Measurements from ENCODE around the gene PRR5L. TPM values are rescaled to one million over a fixed set of nuclear protein-coding genes. Genes with fewer than 3 reads are reported as not detected.
"Not testable (repeated sequence)": the region's sequence is repeated elsewhere in the genome, so short reads cannot be mapped to it uniquely, and the experiment has no call there.

The PRR5L gene
- total RNA-seq, 1 donor from 2014 or later = 14.7 TPM

DNA sequence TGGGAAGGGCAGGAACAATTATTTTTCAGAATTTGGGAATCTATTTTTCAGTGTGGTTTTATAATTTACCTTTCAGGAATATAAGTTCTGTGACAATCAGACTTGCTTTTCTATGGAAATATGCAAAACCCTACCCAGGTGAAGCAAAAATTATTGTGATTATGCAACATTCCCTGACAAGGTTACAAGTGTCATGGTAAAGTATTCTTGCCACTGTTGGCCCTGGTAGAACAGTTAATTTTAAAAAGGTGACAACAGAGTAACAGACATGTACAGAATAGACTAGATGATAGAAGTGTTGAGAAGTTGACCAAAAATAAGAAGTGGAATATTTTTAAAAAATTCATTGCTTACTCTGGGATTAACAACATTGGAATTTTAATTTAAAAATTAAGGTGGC is 184.7 kb downstream of the PRR5L start:
- H2AFZ ChIP-seq (replicated peaks) = no peak overlapping the region
- Mint-ChIP-seq H3K36me3 (peaks cover 16% of the 10 kb centered on the region), H3K4me3 (no peak overlapping the region), H3K9me3 (peaks cover 9% of the 10 kb centered on the region), H3K27ac (no peak overlapping the region), H3K27me3 (ENCODE audit: insufficient read depth, low read depth) (no peaks in the 10 kb centered on the region), H3K4me1 (peaks cover 12% of the 10 kb centered on the region)
- no peaks in the 10 kb centered on the region for H3K36me3 ChIP-seq
- H3K4me3 ChIP-seq = no peak overlapping the region
- no peak overlapping the region for H3K4me2 ChIP-seq
- H3K79me2 ChIP-seq (ENCODE audit: low read depth) = no peaks in the 10 kb centered on the region
- DNase-seq (ENCODE audit: low spot score) = no peak
- H3K27me3 ChIP-seq = no peaks in the 10 kb centered on the region
- no peak overlapping the region for H3K9ac ChIP-seq
- no peak overlapping the region for H3K27ac ChIP-seq
- no peaks in the 10 kb centered on the region for H4K20me1 ChIP-seq (ENCODE audit: low read depth)
- TF ChIP-seq EZH2 (IDR thresholded peaks at IDR 0.05) = no peak
- no peak for TF ChIP-seq EZH2phosphoT487 (IDR thresholded peaks at IDR 0.05)
- H3K4me1 ChIP-seq = no peaks in the 10 kb centered on the region
- no peaks in the 10 kb centered on the region for H3K9me3 ChIP-seq (ENCODE audit: low read depth)
- no peaks in the 10 kb centered on the region for H3F3A ChIP-seq (ENCODE audit: low read depth)

DNA sequence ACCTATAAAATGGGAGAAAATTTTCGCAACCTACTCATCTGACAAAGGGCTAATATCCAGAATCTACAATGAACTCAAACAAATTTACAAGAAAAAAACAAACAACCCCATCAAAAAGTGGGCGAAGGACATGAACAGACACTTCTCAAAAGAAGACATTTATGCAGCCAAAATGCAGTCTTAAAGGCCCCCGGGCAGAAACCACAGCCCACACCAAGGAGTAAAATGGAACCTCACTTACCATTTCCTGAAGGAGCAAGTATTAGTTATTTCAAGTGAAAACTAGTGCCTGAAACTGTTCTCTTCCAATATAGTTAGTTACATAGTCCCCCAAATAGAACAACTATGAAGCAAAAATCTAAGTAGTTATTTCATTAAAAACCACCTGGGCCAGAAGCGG is 187.0 kb downstream of the PRR5L start:
- H3K27ac ChIP-seq; H3K27me3 Mint-ChIP-seq (ENCODE audit: insufficient read depth, low read depth); DNase-seq (ENCODE audit: low spot score); H3K9me3 Mint-ChIP-seq; H3K4me1 ChIP-seq; H3K9me3 ChIP-seq (ENCODE audit: low read depth); H2AFZ ChIP-seq (replicated peaks); H3K27ac Mint-ChIP-seq; H3K27me3 ChIP-seq; H3K36me3 ChIP-seq; H3K4me3 Mint-ChIP-seq; H3K79me2 ChIP-seq (ENCODE audit: low read depth); H3K9ac ChIP-seq; H3K4me3 ChIP-seq; H3K4me2 ChIP-seq; H3F3A ChIP-seq (ENCODE audit: low read depth); H4K20me1 ChIP-seq (ENCODE audit: low read depth): not testable (repeated sequence)
- Mint-ChIP-seq H3K4me1 (peaks cover 12% of the 10 kb centered on the region), H3K36me3 (peaks cover 20% of the 10 kb centered on the region)

DNA sequence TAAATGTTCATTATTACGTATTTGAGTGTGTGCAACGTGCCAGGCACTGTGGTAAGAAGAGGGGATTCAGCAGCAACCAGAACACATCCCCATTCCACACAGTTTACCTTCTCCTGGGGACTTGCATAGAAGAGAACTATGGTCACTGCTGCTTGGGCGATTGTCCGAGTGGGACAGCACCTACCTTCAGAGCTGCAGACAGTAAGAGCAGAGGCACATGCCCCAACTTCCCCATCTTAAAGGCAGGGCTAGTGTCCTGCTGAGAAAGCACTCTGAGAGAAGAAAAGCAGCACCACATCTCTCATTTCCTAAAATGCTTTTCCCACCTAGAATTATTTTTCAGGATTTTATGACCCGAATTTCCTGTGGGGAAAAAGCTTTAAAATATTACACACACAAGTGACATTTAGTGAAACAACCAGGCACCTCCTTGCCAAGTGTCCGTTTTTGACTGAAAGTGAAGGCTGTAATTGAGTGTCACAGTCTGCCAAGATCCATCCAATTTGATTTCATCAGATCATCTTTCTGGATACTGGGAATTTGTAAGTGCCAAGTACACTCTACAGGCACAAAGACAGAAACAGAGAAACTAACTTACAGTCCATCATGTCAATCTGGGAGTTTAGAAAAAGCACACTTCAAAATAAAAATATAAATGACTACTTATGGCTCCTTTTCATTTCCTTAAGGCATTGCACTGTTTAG is 189.4 kb downstream of the PRR5L start:
- Histone ChIP-seq H3K36me3 (no peaks in the 10 kb centered on the region), H3K27ac (no peak overlapping the region), H3K4me1 (no peaks in the 10 kb centered on the region), H3K27me3 (no peaks in the 10 kb centered on the region), H2AFZ (replicated peaks) (no peak overlapping the region), H3K79me2 (ENCODE audit: low read depth) (no peaks in the 10 kb centered on the region), H3K9ac (no peak overlapping the region), H3F3A (ENCODE audit: low read depth) (no peaks in the 10 kb centered on the region), H4K20me1 (ENCODE audit: low read depth) (no peaks in the 10 kb centered on the region), H3K4me3 (no peak overlapping the region), H3K4me2 (no peak overlapping the region), H3K9me3 (ENCODE audit: low read depth) (no peaks in the 10 kb centered on the region)
- no peaks in the 10 kb centered on the region for H3K4me1 Mint-ChIP-seq
- TF ChIP-seq, protein P1, sequence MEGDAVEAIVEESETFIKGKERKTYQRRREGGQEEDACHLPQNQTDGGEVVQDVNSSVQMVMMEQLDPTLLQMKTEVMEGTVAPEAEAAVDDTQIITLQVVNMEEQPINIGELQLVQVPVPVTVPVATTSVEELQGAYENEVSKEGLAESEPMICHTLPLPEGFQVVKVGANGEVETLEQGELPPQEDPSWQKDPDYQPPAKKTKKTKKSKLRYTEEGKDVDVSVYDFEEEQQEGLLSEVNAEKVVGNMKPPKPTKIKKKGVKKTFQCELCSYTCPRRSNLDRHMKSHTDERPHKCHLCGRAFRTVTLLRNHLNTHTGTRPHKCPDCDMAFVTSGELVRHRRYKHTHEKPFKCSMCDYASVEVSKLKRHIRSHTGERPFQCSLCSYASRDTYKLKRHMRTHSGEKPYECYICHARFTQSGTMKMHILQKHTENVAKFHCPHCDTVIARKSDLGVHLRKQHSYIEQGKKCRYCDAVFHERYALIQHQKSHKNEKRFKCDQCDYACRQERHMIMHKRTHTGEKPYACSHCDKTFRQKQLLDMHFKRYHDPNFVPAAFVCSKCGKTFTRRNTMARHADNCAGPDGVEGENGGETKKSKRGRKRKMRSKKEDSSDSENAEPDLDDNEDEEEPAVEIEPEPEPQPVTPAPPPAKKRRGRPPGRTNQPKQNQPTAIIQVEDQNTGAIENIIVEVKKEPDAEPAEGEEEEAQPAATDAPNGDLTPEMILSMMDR (IDR thresholded peaks at IDR 0.05) = no peak
- TF ChIP-seq EZH2phosphoT487 (IDR thresholded peaks at IDR 0.05) = no peak
- TF ChIP-seq EZH2 (IDR thresholded peaks at IDR 0.05) = no peak
- no peak overlapping the region for H3K27ac Mint-ChIP-seq
- DNase-seq (ENCODE audit: low spot score) = no peak
- peaks cover 23% of the 10 kb centered on the region for H3K36me3 Mint-ChIP-seq
- H3K9me3 Mint-ChIP-seq = peaks cover 9% of the 10 kb centered on the region
- H3K4me3 Mint-ChIP-seq = no peak overlapping the region
- no peaks in the 10 kb centered on the region for H3K27me3 Mint-ChIP-seq (ENCODE audit: insufficient read depth, low read depth)

DNA sequence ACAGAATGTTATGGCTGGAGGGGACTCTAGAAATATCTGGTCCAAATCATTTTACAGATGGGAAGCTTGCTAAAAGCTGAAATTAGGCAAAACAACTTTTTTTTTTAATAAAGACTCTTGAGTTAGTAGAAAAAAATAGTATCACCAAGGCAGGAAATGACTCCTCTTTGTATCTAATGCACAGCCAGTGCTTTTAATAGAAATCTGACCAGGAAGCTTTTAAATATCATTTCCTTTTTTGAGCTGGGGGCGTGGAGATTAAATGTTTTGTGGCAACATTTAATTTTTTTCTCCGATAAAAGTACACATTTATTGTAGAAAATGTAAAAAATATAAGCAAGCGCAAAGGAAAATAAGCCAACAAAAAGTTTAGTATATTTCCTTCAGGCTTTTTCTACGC is 191.5 kb downstream of the PRR5L start:
- H3K36me3 ChIP-seq = peaks cover 6% of the 10 kb centered on the region
- no peaks in the 10 kb centered on the region for H3F3A ChIP-seq (ENCODE audit: low read depth)
- no peak overlapping the region for H3K27ac ChIP-seq
- TF ChIP-seq EZH2phosphoT487 (IDR thresholded peaks at IDR 0.05) (no peak), EZH2 (IDR thresholded peaks at IDR 0.05) (no peak)
- TF ChIP-seq, protein P1 (IDR thresholded peaks at IDR 0.05) = no peak
- Mint-ChIP-seq H3K27ac (no peak overlapping the region), H3K4me3 (no peak overlapping the region), H3K4me1 (no peaks in the 10 kb centered on the region), H3K9me3 (peaks cover 9% of the 10 kb centered on the region), H3K36me3 (peaks cover 34% of the 10 kb centered on the region), H3K27me3 (ENCODE audit: insufficient read depth, low read depth) (no peaks in the 10 kb centered on the region)
- no peak overlapping the region for H3K9ac ChIP-seq
- no peaks in the 10 kb centered on the region for H3K9me3 ChIP-seq (ENCODE audit: low read depth)
- no peaks in the 10 kb centered on the region for H4K20me1 ChIP-seq (ENCODE audit: low read depth)
- H3K4me3 ChIP-seq = no peak overlapping the region
- H3K79me2 ChIP-seq (ENCODE audit: low read depth) = no peaks in the 10 kb centered on the region
- no peak overlapping the region for H3K4me2 ChIP-seq
- no peaks in the 10 kb centered on the region for H3K4me1 ChIP-seq
- DNase-seq (ENCODE audit: low spot score) = no peak
- no peaks in the 10 kb centered on the region for H3K27me3 ChIP-seq
- H2AFZ ChIP-seq (replicated peaks) = no peak overlapping the region

Data from neural progenitor cell (in vitro differentiated cells).